GM12873 (cell line): ENCODE measurements around the gene PLEKHA8.

Source experiments
- CTCF ChIP-seq: IDR thresholded peaks from 2 replicates; pipeline ENCODE4 v1.5.1; 2012; ENCODE audit warnings: low read depth, mild to moderate bottlenecking, moderate library complexity, low read length, control low read depth; ENCODE audit not compliant: insufficient read depth; ENCODE audit errors: missing control alignments

PLEKHA8 gene

GRCh38 chr7:30032310-30033125 lies 4.3 kb downstream of the PLEKHA8 start:
- TF ChIP-seq CTCF: no peak

GRCh38 chr7:30034501-30034900 lies 6.3 kb downstream of the PLEKHA8 start:
- TF ChIP-seq CTCF: no peak

DNA sequence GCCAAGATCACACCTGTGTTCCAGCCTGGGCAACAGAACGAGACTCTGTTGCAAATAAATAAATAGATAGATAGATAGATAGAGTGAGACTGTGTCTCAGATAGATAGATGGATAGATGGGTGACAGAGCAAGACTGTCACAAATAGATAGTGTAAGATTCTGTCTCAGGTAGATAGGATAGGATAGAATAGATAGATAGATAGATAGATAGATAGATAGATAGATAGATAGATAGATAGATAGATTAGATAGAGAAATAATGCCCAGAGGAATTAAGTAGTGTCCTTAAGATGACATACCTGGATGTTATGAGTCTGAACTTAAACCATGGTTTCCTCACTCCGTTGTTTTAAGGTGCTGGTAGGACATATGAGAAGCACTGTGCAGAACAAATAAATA lies 8.0 kb downstream of the PLEKHA8 start:
- TF ChIP-seq CTCF: no peak

DNA sequence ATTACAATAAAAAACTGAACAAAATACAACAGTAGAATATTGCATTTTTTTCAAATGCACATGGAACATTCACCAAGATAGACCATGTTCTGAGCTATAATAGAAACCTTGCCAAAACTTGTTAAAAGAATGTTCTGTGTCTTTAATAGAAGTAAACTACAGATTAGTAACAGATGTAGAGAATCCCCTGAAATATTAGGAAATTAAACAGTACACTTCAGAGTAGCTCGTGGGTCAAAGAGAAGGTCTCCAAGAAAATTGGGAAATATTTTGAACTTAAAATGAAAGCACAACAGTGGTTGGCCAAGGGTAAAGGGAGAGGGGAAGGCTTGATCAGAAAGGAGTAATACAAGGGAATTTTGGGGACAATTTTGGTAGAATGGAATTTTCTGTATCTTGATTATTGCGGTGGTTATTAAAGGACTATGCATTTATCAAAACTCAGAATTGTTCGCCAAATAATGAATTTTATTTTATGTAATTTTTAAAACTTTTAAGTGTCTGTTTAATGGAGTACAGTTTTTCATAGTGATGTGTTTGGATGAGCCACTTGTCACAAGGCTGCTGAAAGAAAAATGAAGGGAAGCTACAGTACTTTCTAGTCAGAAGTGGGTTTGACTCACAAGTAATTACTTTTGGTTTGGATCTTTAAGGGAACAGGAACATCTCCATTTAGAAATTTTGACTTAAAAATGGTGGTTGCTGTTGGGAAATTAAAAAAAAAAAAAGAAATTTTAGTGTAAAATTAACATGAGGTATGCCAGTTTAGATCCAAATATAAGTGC lies 10.2 kb downstream of the PLEKHA8 start:
- TF ChIP-seq CTCF: no peak

DNA sequence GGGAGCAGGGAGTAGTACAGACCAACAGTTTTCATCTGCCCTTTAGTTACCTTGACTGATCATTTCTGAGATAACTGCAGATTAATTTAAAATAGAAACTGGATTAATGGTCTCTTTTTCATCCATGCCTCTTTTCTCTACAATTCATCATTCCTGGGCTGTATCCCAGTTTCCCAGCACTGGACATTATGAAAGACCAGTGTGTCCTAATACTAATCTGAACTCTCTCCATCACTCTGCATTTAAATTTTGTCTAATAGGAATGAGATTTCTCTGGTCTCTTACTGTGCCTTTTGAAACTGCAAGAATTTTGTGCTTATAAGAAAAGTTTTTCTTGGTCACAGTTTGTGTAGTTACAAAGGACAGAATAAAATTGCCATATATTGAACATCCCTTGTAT lies 12.7 kb downstream of the PLEKHA8 start:
- no peak for TF ChIP-seq CTCF

DNA sequence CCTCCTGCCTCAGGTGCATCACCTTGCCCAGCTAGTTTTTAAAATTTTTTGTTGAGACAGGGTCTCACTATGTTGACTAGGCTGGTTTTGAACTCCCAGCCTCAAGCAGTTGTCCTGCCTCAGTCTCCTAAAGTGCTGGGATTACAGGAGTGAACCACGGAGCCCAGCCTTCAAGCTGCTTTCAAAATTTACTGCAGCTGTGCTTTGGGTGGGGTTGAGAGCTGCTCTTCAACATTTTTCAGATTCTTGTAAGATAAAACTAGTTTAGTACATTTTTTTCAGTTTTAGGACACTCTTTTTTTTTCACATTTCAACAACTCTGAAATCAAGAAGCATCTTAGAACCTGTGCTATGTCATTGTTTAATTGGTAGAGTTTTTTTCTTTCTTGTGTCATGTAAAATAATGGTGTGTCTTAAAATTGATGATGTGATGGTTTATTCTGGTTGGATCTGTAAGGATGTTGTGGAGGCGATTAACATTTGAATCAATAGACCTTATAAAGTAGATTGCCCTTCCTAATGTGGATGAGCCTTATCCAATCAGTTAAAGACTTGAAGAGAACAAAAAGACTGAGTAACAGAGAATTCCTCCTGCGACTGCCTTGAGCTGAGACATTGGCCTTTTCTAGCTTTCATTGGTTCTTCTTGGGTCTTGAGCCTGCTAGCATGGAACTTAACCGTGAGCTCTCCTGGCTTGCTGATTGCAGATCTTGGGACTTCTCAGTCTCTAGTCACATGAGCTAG lies 13.5 kb downstream of the PLEKHA8 start:
- no peak for TF ChIP-seq CTCF

DNA sequence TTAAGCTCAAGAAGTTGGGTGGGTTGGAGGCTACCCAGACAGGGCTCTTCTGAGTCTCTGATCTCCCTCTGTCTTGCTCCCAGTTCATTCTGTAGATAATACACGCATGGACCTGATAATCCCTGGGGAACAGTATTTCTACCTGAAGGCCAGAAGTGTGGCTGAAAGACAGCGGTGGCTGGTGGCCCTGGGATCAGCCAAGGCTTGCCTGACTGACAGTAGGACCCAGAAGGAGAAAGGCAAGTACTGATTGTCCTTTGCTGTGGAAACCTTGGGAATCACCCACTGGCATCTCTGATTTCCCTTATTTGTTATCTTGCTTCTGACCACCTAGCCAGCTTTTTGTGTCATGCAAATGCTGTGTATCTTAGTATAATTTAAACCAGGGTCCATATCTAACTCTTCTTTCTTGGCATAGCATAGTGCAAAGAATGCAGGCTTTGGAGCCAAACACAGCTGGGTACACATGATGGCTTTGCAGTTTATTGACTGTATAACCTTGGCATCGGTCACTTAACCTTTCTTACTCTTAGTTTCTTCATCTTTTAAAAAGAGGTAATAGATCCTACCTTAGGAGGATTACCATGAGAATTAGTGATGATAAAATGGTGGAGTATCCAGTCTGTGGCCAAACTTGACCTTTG lies 18.0 kb downstream of the PLEKHA8 start:
- TF ChIP-seq CTCF: no peak
